SHP77 (cell line): ENCODE data around the gene CD300H.
"Not testable (repeated sequence)": the region's sequence is repeated elsewhere in the genome, so short reads cannot be mapped to it uniquely, and the experiment has no call there.

Experiments used
- DNase-seq, 2 experiments: peaks; one replicate each; lab custom pipeline; 2025; lab: John Stamatoyannopoulos, UW

The CD300H gene

GRCh38 chr17:74526681-74527080 is 40.6 kb downstream of the CD300H start:
- DNase-seq = no peak

GRCh38 chr17:74525781-74526288 is 41.5 kb downstream of the CD300H start:
- DNase-seq = no peak

GRCh38 chr17:74525465-74525725 is 41.9 kb downstream of the CD300H start:
- DNase-seq = no peak

- no peak for DNase-seq
These were observed 42.5 kb downstream of the CD300H start for GRCh38 chr17:74524653-74525464.

GRCh38 chr17:74523308-74523707 is 44.0 kb downstream of the CD300H start:
- DNase-seq = no peak

GRCh38 chr17:74522381-74523105 is 44.8 kb downstream of the CD300H start:
- DNase-seq = no peak

GRCh38 chr17:74521701-74522201 is 45.6 kb downstream of the CD300H start:
- no peak for DNase-seq

- DNase-seq = no peak
These were observed 46.4 kb downstream of the CD300H start for GRCh38 chr17:74520790-74521480.

- no peak for DNase-seq
These were observed 47.3 kb downstream of the CD300H start for GRCh38 chr17:74520016-74520434.

GRCh38 chr17:74518413-74518981 is 48.8 kb downstream of the CD300H start:
- not testable (repeated sequence) for DNase-seq

- DNase-seq = no peak
These were observed 50.6 kb downstream of the CD300H start for GRCh38 chr17:74516561-74517328.

GRCh38 chr17:74515941-74516340 is 51.4 kb downstream of the CD300H start:
- DNase-seq = no peak

GRCh38 chr17:74514632-74515334 is 52.5 kb downstream of the CD300H start:
- no peak for DNase-seq

- DNase-seq = no peak
These were observed 53.2 kb downstream of the CD300H start for GRCh38 chr17:74513987-74514631.

- no peak for DNase-seq
These were observed 54.7 kb downstream of the CD300H start for GRCh38 chr17:74512624-74513091.

- DNase-seq = no peak
These were observed 55.3 kb downstream of the CD300H start for GRCh38 chr17:74512036-74512435.
